H9 (cell line): ENCODE measurements around the gene MAP2K7. TPM values are rescaled to one million over a fixed set of nuclear protein-coding genes. Genes with fewer than 3 reads are reported as not detected.
"Not testable (repeated sequence)": the region's sequence is repeated elsewhere in the genome, so short reads cannot be mapped to it uniquely, and the experiment has no call there.

ENCODE experiments used
- DNase-seq: peaks from one replicate; pipeline ENCODE4 v3.0.0-alpha.2; 2017
- H2AFZ ChIP-seq: one replicate; pipeline ENCODE4 v1.6.1; 2013; ENCODE audit warnings: mild to moderate bottlenecking, low read length, control low read depth, moderate library complexity
- H2AK5ac ChIP-seq: 2 replicates; pipeline ENCODE4 v1.6.1; 2013; ENCODE audit warnings: low read length, control low read depth, mixed read lengths; ENCODE audit not compliant: insufficient read length
- H2BK120ac ChIP-seq: one replicate; pipeline ENCODE4 v1.6.1; 2013; ENCODE audit warnings: low read depth, mild to moderate bottlenecking, low read length, control low read depth, inconsistent platforms; ENCODE audit not compliant: poor library complexity, severe bottlenecking
- H2BK12ac ChIP-seq: 2 replicates; pipeline ENCODE4 v1.6.1; 2013; ENCODE audit warnings: low read length, control low read depth, mixed read lengths, low read depth; ENCODE audit not compliant: insufficient read length
- H2BK15ac ChIP-seq: 2 replicates; pipeline ENCODE4 v1.6.1; 2013; ENCODE audit warnings: low read depth, low read length, control low read depth
- H2BK20ac ChIP-seq: one replicate; pipeline ENCODE4 v1.6.1; 2013; ENCODE audit warnings: low read depth, mild to moderate bottlenecking, low read length, control low read depth, inconsistent platforms; ENCODE audit not compliant: poor library complexity, severe bottlenecking
- H2BK5ac ChIP-seq: 2 replicates; pipeline ENCODE4 v1.6.1; 2013; ENCODE audit warnings: low read length, control low read depth, mixed read lengths; ENCODE audit not compliant: insufficient read length
- H3K14ac ChIP-seq: 2 replicates; pipeline ENCODE4 v1.6.1; 2013; ENCODE audit warnings: low read length, control low read depth; ENCODE audit not compliant: insufficient read depth
- H3K18ac ChIP-seq: 2 replicates; pipeline ENCODE4 v1.6.1; 2013; ENCODE audit warnings: low read depth, mild to moderate bottlenecking, mixed read lengths, low read length, control low read depth; ENCODE audit not compliant: insufficient read length
- H3K23ac ChIP-seq: 2 replicates; pipeline ENCODE4 v1.6.1; 2013; ENCODE audit warnings: low read length, control low read depth, mixed read lengths, low read depth; ENCODE audit not compliant: insufficient read length
- H3K23me2 ChIP-seq: 2 replicates; pipeline ENCODE4 v1.6.1; 2013; ENCODE audit warnings: low read depth, mild to moderate bottlenecking, mixed read lengths, low read length, control low read depth; ENCODE audit not compliant: insufficient read length, poor library complexity, severe bottlenecking
- H3K27ac ChIP-seq: 2 replicates; pipeline ENCODE4 v1.5.1; 2013; ENCODE audit warnings: low read length, control low read depth, mixed read lengths, low read depth; ENCODE audit not compliant: insufficient read length
- H3K27me3 ChIP-seq: 2 replicates; pipeline ENCODE4 v1.6.1; 2013; ENCODE audit warnings: low read length, control low read depth, inconsistent platforms; ENCODE audit not compliant: insufficient read depth
- H3K4ac ChIP-seq: 2 replicates; pipeline ENCODE4 v1.6.1; 2013; ENCODE audit warnings: low read depth, mild to moderate bottlenecking, control low read depth, inconsistent platforms, low read length, moderate library complexity
- H3K4me1 ChIP-seq: 2 replicates; pipeline ENCODE4 v1.6.1; 2013; ENCODE audit warnings: low read length, control low read depth, inconsistent platforms; ENCODE audit not compliant: insufficient read depth
- H3K4me2 ChIP-seq: 2 replicates; pipeline ENCODE4 v1.6.1; 2013; ENCODE audit warnings: low read length, control low read depth, mixed read lengths; ENCODE audit not compliant: insufficient read length, insufficient read depth
- H3K56ac ChIP-seq: 2 replicates; pipeline ENCODE4 v1.6.1; 2013; ENCODE audit warnings: low read depth, mild to moderate bottlenecking, mixed read lengths, low read length, control low read depth; ENCODE audit not compliant: insufficient read length
- H3K79me1 ChIP-seq: 2 replicates; pipeline ENCODE4 v1.6.1; 2013; ENCODE audit warnings: low read depth, mild to moderate bottlenecking, moderate library complexity, low read length, control low read depth, inconsistent platforms; ENCODE audit not compliant: insufficient read depth, poor library complexity, severe bottlenecking
- H3K79me2 ChIP-seq: 2 replicates; pipeline ENCODE4 v1.6.1; 2013; ENCODE audit warnings: low read length, control low read depth, inconsistent platforms; ENCODE audit not compliant: insufficient read depth
- H3K9ac ChIP-seq: 2 replicates; pipeline ENCODE4 v1.6.1; 2013; ENCODE audit warnings: low read length, control low read depth, mixed read lengths; ENCODE audit not compliant: insufficient read length; ENCODE audit errors: extremely low read depth
- H3K9me3 ChIP-seq: one replicate; pipeline ENCODE4 v1.6.1; 2013; ENCODE audit warnings: low read depth, low read length, inconsistent platforms; ENCODE audit not compliant: control insufficient read depth
- H3T11ph ChIP-seq: one replicate; pipeline ENCODE4 v1.6.1; 2013; ENCODE audit warnings: mild to moderate bottlenecking, low read length, control low read depth, inconsistent platforms
- H4K20me1 ChIP-seq: one replicate; pipeline ENCODE4 v1.6.1; 2013; ENCODE audit not compliant: control insufficient read depth, insufficient read length, insufficient read depth
- H4K5ac ChIP-seq: 2 replicates; pipeline ENCODE4 v1.6.1; 2013; ENCODE audit warnings: low read depth, mild to moderate bottlenecking, mixed read lengths, low read length, control low read depth; ENCODE audit not compliant: insufficient read length
- H4K8ac ChIP-seq: replicated peaks from 2 replicates; pipeline ENCODE4 v1.6.1; 2013; ENCODE audit warnings: low read length, control low read depth, mixed read lengths, low read depth; ENCODE audit not compliant: insufficient read length
- H4K91ac ChIP-seq: 2 replicates; pipeline ENCODE4 v1.6.1; 2013; ENCODE audit warnings: low read depth, mild to moderate bottlenecking, moderate library complexity, mixed read lengths, low read length, control low read depth; ENCODE audit not compliant: insufficient read length
- H3K27ac Mint-ChIP-seq, 3 experiments: 2 replicates in 2 of 3; 3 replicates in 1 of 3; pipeline ENCODE4 v1.8.0; 2020 to 2021; ENCODE audit warnings: mixed read lengths in 3 of 3, mild to moderate bottlenecking in 1 of 3, moderate library complexity in 1 of 3
- H3K27me3 Mint-ChIP-seq: 2 replicates; pipeline ENCODE4 v1.8.0; 2021; ENCODE audit warnings: low read depth, mild to moderate bottlenecking, moderate library complexity, mixed read lengths
- H3K36me3 Mint-ChIP-seq, 3 experiments: 2 replicates in 2 of 3; 3 replicates in 1 of 3; pipeline ENCODE4 v1.8.0; 2020 to 2021; ENCODE audit warnings: low read depth in 3 of 3, mixed read lengths in 3 of 3; ENCODE audit not compliant: insufficient read depth in 1 of 3
- H3K4me1 Mint-ChIP-seq, 2 experiments: 2 replicates each; pipeline ENCODE4 v1.8.0; 2020; ENCODE audit warnings: mixed read lengths in 2 of 2
- H3K4me3 Mint-ChIP-seq, 2 experiments: 2 replicates in 1 of 2; 3 replicates in 1 of 2; pipeline ENCODE4 v1.8.0; 2020 to 2021; ENCODE audit warnings: mild to moderate bottlenecking in 2 of 2, mixed read lengths in 2 of 2, moderate library complexity in 1 of 2
- H3K9me3 Mint-ChIP-seq, 2 experiments: 2 replicates in 1 of 2; 3 replicates in 1 of 2; pipeline ENCODE4 v1.8.0; 2020; ENCODE audit warnings: mild to moderate bottlenecking in 2 of 2, mixed read lengths in 2 of 2, moderate library complexity in 1 of 2
- WGBS: extraction: QIAGEN DNeasy Blood & Tissue Kit; methylation state at CpG from one replicate; pipeline ENCODE4 v1.1.7; 2013; ENCODE audit warnings: missing lambda C conversion rate, low lambda C conversion rate, mixed read lengths; ENCODE audit not compliant: insufficient read length; ENCODE audit errors: extremely low coverage; 5-methylcytosine and 5-hydroxymethylcytosine counted together
- total RNA-seq: library from RNA; stranded (reverse); gene quantifications from 2 replicates; pipeline ENCODE4 v1.2.1, GENCODE V29; 2021
- TF ChIP-seq, protein P1 (sequence below): fragments of 200-600 bp; sonication (generic); conservative IDR thresholded peaks from 3 replicates; pipeline ENCODE4 v1.8.0; 2021; ENCODE audit warnings: antibody characterized with exemption, mild to moderate bottlenecking

The MAP2K7 gene
- total RNA-seq, 1 experiment from 2014 or later = 48.1 TPM

DNA sequence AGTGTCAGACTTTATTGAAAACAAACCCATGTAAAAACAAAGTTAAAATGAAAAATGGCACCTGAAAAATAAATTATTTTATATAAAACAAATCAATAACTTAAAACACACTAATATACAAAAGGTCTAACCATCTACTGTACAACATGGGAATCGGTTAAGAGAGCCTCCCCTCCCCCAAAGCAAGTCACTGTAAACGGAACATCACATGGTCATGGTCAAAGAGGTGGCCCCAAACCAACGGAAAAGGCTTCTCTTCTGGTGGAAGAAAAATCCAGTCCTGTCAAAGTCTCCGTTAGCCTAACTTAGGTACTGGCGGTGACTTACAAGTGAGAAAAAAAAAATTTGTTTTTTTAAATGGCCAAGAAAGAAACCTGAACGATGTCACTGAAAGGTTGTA lies 55.5 kb downstream of the MAP2K7 start:
- Mint-ChIP-seq H3K27me3 (no peaks in the 10 kb centered on the region), H3K27ac (no peak overlapping the region), H3K4me1 (peaks cover 9 to 12% of the 10 kb centered on the region in 2 experiments; a peak in 2 of 4 replicates), H3K4me3 (no peak overlapping the region), H3K9me3 (no peaks in the 10 kb centered on the region; a peak in 1 of 5 replicates), H3K36me3 (peaks cover 14 to 42% (median 37%) of the 10 kb centered on the region in 3 experiments; a peak in 6 of 7 replicates)
- no peaks in the 10 kb centered on the region for H3K9me3 ChIP-seq
- no peak for DNase-seq
- no peak overlapping the region for H4K8ac ChIP-seq
- TF ChIP-seq, protein P1, sequence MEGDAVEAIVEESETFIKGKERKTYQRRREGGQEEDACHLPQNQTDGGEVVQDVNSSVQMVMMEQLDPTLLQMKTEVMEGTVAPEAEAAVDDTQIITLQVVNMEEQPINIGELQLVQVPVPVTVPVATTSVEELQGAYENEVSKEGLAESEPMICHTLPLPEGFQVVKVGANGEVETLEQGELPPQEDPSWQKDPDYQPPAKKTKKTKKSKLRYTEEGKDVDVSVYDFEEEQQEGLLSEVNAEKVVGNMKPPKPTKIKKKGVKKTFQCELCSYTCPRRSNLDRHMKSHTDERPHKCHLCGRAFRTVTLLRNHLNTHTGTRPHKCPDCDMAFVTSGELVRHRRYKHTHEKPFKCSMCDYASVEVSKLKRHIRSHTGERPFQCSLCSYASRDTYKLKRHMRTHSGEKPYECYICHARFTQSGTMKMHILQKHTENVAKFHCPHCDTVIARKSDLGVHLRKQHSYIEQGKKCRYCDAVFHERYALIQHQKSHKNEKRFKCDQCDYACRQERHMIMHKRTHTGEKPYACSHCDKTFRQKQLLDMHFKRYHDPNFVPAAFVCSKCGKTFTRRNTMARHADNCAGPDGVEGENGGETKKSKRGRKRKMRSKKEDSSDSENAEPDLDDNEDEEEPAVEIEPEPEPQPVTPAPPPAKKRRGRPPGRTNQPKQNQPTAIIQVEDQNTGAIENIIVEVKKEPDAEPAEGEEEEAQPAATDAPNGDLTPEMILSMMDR = no peak
- H3K23ac ChIP-seq = no peak overlapping the region
- H2BK12ac ChIP-seq = no peak overlapping the region
- no peak overlapping the region for H3K4ac ChIP-seq
- no peak overlapping the region for H3K18ac ChIP-seq
- H2AFZ ChIP-seq = no peak overlapping the region
- H3K79me2 ChIP-seq = no peaks in the 10 kb centered on the region
- no peaks in the 10 kb centered on the region for H3K4me1 ChIP-seq
- H3K4me2 ChIP-seq = no peak overlapping the region
- H3K79me1 ChIP-seq = no peaks in the 10 kb centered on the region
- H4K5ac ChIP-seq = no peak overlapping the region
- no peaks in the 10 kb centered on the region for H3K27me3 ChIP-seq
- no peak overlapping the region for H3K56ac ChIP-seq
- H4K91ac ChIP-seq = no peak overlapping the region
- no CpG with 5 or more reads among the region's 6 CpGs for WGBS
- no peaks in the 10 kb centered on the region for H4K20me1 ChIP-seq
- H3K14ac ChIP-seq = no peak overlapping the region
- H2BK15ac ChIP-seq = no peak overlapping the region
- no peaks in the 10 kb centered on the region for H3K23me2 ChIP-seq
- H2AK5ac ChIP-seq = no peak overlapping the region
- no peak overlapping the region for H2BK120ac ChIP-seq
- H2BK20ac ChIP-seq = no peak overlapping the region
- H2BK5ac ChIP-seq = no peak overlapping the region
- H3K27ac ChIP-seq = no peak overlapping the region
- no peak overlapping the region for H3T11ph ChIP-seq
- H3K9ac ChIP-seq = no peak overlapping the region

DNA sequence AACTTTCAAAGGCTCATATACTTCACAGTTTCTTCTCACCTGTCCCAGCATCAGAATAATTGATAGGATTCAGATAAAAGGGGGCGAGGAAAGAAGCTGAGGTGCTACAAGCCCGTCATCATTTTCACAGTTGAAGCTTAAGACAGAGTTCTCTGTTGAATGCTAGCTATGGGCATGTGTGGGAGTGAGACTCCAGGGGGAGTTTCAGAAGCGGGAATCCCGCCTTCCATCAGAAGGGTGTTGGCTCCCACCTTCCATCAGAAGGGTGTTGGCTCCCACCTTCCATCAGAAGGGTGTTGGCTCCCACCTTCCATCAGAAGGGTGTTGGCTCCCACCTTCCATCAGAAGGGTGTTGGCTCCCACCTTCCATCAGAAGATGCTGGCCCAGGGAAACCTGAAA lies 57.4 kb downstream of the MAP2K7 start:
- not testable (repeated sequence) for H3K14ac ChIP-seq, H2AK5ac ChIP-seq, H3K9me3 Mint-ChIP-seq, H4K20me1 ChIP-seq, H3K9ac ChIP-seq, DNase-seq, H3K27me3 ChIP-seq, H3K27ac ChIP-seq, H3K23me2 ChIP-seq, H2BK15ac ChIP-seq, H3K9me3 ChIP-seq, H2BK120ac ChIP-seq, H3K56ac ChIP-seq, H4K5ac ChIP-seq, H2BK12ac ChIP-seq, H4K91ac ChIP-seq, H3K27ac Mint-ChIP-seq, H2BK20ac ChIP-seq, H3K4me2 ChIP-seq, H2AFZ ChIP-seq, H4K8ac ChIP-seq, H3K4me1 ChIP-seq, H3K79me2 ChIP-seq, H3K4me3 Mint-ChIP-seq, H3K79me1 ChIP-seq, H3T11ph ChIP-seq, H3K4ac ChIP-seq, H3K4me1 Mint-ChIP-seq, H2BK5ac ChIP-seq, H3K18ac ChIP-seq, H3K27me3 Mint-ChIP-seq, H3K23ac ChIP-seq
- no CpG with 5 or more reads among the region's 4 CpGs for WGBS
- H3K36me3 Mint-ChIP-seq = peaks cover 20 to 57% (median 49%) of the 10 kb centered on the region in 3 experiments
